ENCODE data around the gene CCDC3.

GRCh38 chr10:12924911-12925310 lies 76.6 kb downstream of the CCDC3 start:
- TF ChIP-seq CTBP1 (IDR thresholded peaks at IDR 0.05; ENCODE audit: borderline replicate concordance), result no peak
- no peak for TF ChIP-seq LEF1 (IDR thresholded peaks at IDR 0.05; ENCODE audit: borderline replicate concordance)
- TF ChIP-seq FOXK2 (IDR thresholded peaks at IDR 0.05), result no peak
- TF ChIP-seq BHLHE40 (IDR thresholded peaks at IDR 0.05; ENCODE audit: borderline replicate concordance), result no peak
- no peak for TF ChIP-seq FOXA1 (IDR thresholded peaks at IDR 0.05)
- TF ChIP-seq ZNF384 (IDR thresholded peaks at IDR 0.05), result no peak
- no peak for TF ChIP-seq SUZ12 (IDR thresholded peaks at IDR 0.05)
- TF ChIP-seq SP1 (IDR thresholded peaks at IDR 0.05), result no peak
- TF ChIP-seq TARDBP (IDR thresholded peaks at IDR 0.05), result no peak
- no peak for TF ChIP-seq PKNOX1 (IDR thresholded peaks at IDR 0.05)
- TF ChIP-seq L3MBTL2 (conservative IDR thresholded peaks at IDR 0.05), result no peak
- TF ChIP-seq ELF4 (IDR thresholded peaks at IDR 0.05), result no peak
- TF ChIP-seq NFRKB (IDR thresholded peaks at IDR 0.05), result no peak
- no peak for TF ChIP-seq FOXM1 (IDR thresholded peaks at IDR 0.05; ENCODE audit: borderline replicate concordance)

All from HEK293T (cell line).